HG03039 (cell line): Measurements from ENCODE around the gene OTOG.

ENCODE experiments used
- ATAC-seq: cut with Tn5 transposase; IDR thresholded peaks from one replicate; pipeline ENCODE4 v1.9.1; 2021; ENCODE audit warnings: mild to moderate bottlenecking, moderate library complexity; ENCODE audit not compliant: unreplicated experiment

The OTOG gene

DNA sequence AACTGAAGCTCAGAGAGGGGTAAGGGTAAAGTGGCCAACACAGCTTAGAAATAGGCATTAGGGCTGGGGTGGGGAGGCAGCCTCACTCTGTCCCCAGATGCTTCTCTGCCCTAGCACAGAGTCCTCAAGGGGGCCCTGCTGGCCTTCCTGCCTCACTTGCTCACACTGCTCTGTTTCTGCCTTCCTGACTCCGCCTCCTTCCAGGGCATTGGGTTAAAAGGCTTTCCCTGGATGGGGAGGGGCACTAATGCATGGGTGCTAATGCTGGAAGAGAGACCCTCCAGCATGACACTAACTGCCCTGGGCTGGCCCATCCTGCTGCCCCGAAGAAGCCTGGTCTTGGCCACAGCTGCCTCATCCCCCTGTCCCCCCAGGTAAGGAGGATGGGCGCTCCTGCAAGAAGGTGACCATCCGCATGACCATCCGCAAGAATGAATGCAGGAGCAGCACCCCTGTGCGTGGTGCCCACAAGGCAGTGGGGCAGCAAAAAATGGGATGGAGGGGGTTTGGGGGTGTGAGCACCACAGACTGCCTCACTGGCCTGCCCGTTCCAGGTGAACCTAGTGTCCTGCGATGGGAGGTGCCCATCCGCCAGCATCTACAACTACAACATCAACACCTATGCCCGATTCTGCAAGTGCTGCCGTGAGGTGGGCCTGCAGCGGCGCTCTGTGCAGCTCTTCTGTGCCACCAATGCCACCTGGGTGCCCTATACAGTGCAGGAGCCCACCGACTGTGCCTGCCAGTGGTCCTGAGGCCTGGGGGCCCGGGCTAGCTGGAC is 98.3 kb downstream of the OTOG start:
- ATAC-seq = no peak

- no peak for ATAC-seq
Observed at GRCh38 chr11:17646451-17647145, 99.5 kb downstream of the OTOG start.

- ATAC-seq = no peak
Observed at GRCh38 chr11:17648528-17648927, 101.5 kb downstream of the OTOG start.

GRCh38 chr11:17649261-17649660 is 102.2 kb downstream of the OTOG start:
- no peak for ATAC-seq

GRCh38 chr11:17649696-17650095 is 102.6 kb downstream of the OTOG start:
- no peak for ATAC-seq

DNA sequence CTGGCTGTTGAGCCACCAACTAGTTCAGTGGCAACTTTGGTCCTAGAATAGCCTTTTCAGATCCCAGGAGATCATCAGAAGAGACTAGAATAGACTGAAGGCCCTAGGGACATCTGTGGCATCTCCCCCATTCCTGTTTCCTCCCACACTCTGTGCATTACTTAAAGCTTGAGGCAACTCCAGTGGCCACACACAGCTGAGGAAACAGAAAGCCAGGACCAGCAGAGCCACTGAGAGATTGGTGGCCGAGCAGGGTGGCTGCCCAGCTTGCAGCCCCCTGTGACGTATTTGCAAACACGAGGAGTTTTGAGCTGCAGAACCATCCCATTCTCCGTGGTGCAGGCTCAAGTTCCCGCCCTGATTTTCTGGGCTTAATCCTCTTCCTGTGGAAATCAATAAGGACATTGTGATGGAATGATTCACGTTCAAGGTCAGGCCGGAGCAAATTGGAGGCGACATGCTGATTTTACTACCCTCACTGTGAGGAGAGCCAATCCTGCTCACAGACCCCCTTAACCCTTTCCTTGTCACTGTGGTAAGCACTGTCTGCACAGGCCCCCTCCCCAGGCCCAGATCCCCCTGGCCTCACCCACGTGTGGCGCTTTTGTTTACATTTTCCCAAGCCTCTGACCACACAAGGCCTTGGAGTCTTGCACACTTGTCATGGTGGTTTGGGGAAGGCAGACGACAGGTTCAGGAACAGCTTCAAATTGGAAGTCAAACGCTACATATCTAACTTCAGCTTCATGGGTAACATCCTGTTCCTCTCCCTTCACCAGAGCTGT is 103.3 kb downstream of the OTOG start:
- no peak for ATAC-seq

- no peak for ATAC-seq
Observed at GRCh38 chr11:17651061-17651460, 104.0 kb downstream of the OTOG start.

DNA sequence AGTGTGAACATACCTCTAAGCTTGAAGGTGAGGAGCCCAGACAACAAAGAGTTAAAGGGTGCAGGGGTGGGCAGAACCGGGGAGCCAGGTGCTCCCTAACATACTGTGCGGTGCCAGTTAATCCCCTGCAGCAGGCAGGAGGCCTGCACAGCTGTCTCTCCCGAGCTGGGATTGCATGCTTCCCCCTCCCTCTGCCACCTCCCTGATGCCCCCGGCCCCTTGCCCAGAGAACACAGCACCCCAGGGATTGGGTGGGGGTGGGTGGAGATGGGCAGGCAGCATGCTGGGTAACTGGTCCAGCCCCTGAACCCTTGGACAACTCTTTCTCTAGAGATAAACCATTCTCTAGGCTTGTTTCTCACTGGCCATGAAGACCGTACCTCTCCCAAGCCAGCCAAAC is 104.6 kb downstream of the OTOG start:
- no peak for ATAC-seq

- no peak for ATAC-seq
Observed at GRCh38 chr11:17652556-17652955, 105.5 kb downstream of the OTOG start.

DNA sequence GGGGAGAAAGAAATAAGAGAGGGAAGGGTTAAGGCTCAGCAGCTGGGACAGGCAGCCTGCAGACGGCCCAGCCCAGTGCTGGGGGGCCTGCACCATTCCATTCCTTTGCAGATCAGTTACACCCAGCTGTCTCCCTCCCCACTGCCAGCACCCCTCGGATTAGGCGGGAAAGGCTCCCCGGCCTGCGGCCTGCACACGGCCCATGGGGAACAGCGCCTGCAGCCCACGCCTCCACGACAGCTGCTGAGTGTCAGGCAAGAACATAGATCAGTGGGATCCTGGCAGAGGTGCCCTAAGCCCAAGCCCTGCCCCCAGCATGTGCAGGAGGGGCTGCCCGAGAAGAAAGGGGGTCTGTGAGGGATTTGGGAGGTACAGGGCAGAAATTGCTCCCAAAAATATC is 106.6 kb downstream of the OTOG start:
- ATAC-seq = no peak

DNA sequence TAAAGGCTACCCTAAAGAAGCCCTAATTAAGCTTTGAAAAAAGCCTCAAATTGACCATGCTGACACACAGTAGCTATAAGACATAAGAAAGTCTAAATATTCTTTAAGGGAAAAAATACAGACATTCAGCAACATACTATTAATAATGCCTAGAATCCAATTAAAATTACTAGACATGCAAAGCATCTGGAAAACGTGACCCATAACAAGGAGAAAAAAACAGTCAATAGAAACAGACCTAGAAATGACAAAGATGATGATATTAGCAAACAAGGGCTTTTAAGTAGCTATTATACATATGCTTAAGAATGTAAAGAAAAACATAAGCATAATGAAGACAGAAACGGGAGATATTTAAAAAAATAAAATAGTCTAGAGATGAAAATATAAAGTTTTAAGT is 108.6 kb downstream of the OTOG start:
- no peak for ATAC-seq

DNA sequence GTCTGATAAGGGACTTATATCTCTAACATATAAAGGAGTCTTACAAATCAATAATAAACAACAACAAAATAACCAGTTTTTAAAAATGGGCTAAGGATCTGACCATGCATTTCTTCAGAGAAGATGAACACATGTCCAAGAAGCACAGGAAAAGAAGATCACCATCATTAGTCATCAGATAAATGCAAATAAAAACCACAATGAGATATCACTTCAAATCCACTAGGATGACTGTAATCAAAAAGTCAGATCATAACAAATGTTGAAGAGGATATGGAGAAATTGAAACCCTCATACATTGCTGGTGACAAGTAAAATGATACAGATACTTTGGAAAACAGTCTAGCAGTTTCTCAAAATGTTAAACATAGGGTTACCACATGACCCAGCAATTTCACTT is 111.2 kb downstream of the OTOG start:
- ATAC-seq = no peak

- no peak for ATAC-seq
Observed at GRCh38 chr11:17668166-17668565, 121.1 kb downstream of the OTOG start.

DNA sequence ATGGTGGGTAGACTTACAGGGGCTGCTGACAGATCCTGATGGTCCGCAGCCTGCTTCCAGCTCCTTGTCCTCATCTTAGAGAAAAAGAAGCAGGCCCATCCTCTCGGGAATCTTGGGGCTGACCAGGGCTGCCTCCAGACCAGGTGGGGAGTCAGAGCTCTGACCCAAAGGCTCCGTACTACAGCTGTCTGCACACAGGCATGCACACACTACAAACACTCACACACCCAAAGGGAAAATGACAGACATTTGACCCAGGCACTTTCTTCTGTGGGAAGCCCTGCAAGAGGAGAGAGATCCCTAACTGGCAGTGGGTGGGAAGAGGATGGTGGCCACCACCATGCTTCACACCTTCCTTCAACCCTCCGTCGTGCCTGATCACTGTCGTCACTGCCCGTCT is 125.4 kb downstream of the OTOG start:
- no peak for ATAC-seq

- ATAC-seq = no peak
Observed at GRCh38 chr11:17673951-17674350, 126.9 kb downstream of the OTOG start.

GRCh38 chr11:17682848-17683247 is 135.8 kb downstream of the OTOG start:
- no peak for ATAC-seq

DNA sequence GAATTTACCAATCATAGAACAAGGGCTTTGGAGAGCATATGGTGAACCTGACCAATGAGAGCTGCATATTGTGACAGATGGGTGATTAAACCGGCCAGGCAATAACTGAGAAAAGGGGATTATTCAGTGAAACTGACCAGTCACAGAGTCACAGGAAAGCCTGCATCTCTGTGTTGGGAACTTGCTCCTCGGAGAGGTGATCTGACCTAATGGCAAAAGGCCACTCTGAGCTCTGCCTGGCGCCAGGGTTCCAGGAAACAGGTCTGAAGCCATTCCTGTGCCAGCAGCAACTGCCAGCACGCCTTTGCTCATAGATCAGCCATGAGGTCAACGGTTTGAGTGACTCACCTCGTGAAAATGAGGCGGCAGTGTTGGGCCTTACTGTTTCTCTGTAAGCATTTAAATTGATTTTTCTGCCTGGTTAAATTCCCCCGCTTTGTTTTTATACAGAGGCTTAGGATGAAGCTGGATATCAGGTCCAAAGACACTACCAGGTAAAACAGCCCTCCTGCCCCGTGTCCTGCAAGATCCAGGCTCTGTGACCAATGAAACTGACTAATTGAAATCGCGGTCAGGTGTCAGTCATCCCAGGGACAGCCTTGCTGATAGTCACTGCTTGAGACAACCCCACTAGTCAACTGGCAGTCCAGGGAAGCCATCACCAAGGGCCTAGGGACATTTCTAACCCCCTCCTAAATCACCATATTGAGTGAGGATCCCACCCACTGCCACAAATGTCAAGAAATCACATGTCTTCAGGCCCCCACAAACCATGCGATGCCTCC is 136.5 kb downstream of the OTOG start:
- no peak for ATAC-seq

- ATAC-seq = no peak
Observed at GRCh38 chr11:17684550-17684949, 137.5 kb downstream of the OTOG start.

GRCh38 chr11:17686231-17686980 is 139.3 kb downstream of the OTOG start:
- no peak for ATAC-seq

GRCh38 chr11:17687946-17688670 is 141.0 kb downstream of the OTOG start:
- no peak for ATAC-seq
